Osteocyte (in vitro differentiated cells): ENCODE measurements around the gene SLC25A28. TPM values are rescaled to one million over a fixed set of nuclear protein-coding genes. Genes with fewer than 3 reads are reported as not detected.

ENCODE experiments used
- DNase-seq: peaks from one replicate; pipeline ENCODE4 v3.0.0; 2021; ENCODE audit warnings: mixed read lengths; ENCODE audit not compliant: unreplicated experiment; ENCODE audit errors: extremely low spot score
- H3K27ac Mint-ChIP-seq: one replicate; pipeline ENCODE4 v1.8.0; 2021; ENCODE audit warnings: mild to moderate bottlenecking, mixed read lengths; ENCODE audit not compliant: unreplicated experiment
- H3K27me3 Mint-ChIP-seq: one replicate; pipeline ENCODE4 v1.8.0; 2021; ENCODE audit warnings: mixed read lengths; ENCODE audit not compliant: unreplicated experiment
- H3K36me3 Mint-ChIP-seq: one replicate; pipeline ENCODE4 v1.8.0; 2021; ENCODE audit warnings: mixed read lengths; ENCODE audit not compliant: unreplicated experiment
- H3K4me1 Mint-ChIP-seq: one replicate; pipeline ENCODE4 v1.8.0; 2021; ENCODE audit warnings: mixed read lengths; ENCODE audit not compliant: unreplicated experiment
- H3K4me3 Mint-ChIP-seq: one replicate; pipeline ENCODE4 v1.8.0; 2021; ENCODE audit warnings: mild to moderate bottlenecking, moderate library complexity, mixed read lengths; ENCODE audit not compliant: unreplicated experiment
- H3K9me3 Mint-ChIP-seq: one replicate; pipeline ENCODE4 v1.8.0; 2021; ENCODE audit warnings: mixed read lengths; ENCODE audit not compliant: unreplicated experiment
- CTCF ChIP-seq: fragments of 200-600 bp; sonication (generic); IDR thresholded peaks from 2 replicates; pipeline ENCODE4 v1.5.0; 2021; ENCODE audit warnings: antibody characterized with exemption, mild to moderate bottlenecking, moderate library complexity
- total RNA-seq: library from RNA; stranded (reverse); gene quantifications from 2 replicates; pipeline ENCODE4 v1.2.1, GENCODE V29; 2021

The SLC25A28 gene
- total RNA-seq, 1 donor from 2014 or later, result 32.9 TPM

- H3K27ac Mint-ChIP-seq, result no peak overlapping the region
- H3K27me3 Mint-ChIP-seq, result peaks cover 33% of the 10 kb centered on the region
- H3K4me1 Mint-ChIP-seq, result no peaks in the 10 kb centered on the region
- DNase-seq, result no peak
- H3K4me3 Mint-ChIP-seq, result no peak overlapping the region
- H3K9me3 Mint-ChIP-seq, result peaks cover 18% of the 10 kb centered on the region
- peaks cover 3% of the 10 kb centered on the region for H3K36me3 Mint-ChIP-seq
- no peak for TF ChIP-seq CTCF
Measured at GRCh38 chr10:99647601-99648151, 27.4 kb upstream of the SLC25A28 start.

- Mint-ChIP-seq H3K4me3 (no peak overlapping the region), H3K27me3 (peaks cover 53% of the 10 kb centered on the region), H3K4me1 (no peaks in the 10 kb centered on the region), H3K36me3 (no peaks in the 10 kb centered on the region), H3K9me3 (no peaks in the 10 kb centered on the region), H3K27ac (no peak overlapping the region)
- no peak for DNase-seq
- TF ChIP-seq CTCF, result no peak
Measured at GRCh38 chr10:99633832-99634231, 13.6 kb upstream of the SLC25A28 start.

GRCh38 chr10:99631496-99631895 lies 11.3 kb upstream of the SLC25A28 start:
- Mint-ChIP-seq H3K27me3 (peaks cover 32% of the 10 kb centered on the region), H3K9me3 (no peaks in the 10 kb centered on the region), H3K4me1 (no peaks in the 10 kb centered on the region), H3K36me3 (no peaks in the 10 kb centered on the region), H3K4me3 (no peak overlapping the region), H3K27ac (no peak overlapping the region)
- no peak for DNase-seq
- TF ChIP-seq CTCF, result no peak

- DNase-seq, result no peak
- H3K4me1 Mint-ChIP-seq, result no peaks in the 10 kb centered on the region
- TF ChIP-seq CTCF, result no peak
- no peak overlapping the region for H3K27ac Mint-ChIP-seq
- peaks cover 29% of the 10 kb centered on the region for H3K27me3 Mint-ChIP-seq
- H3K36me3 Mint-ChIP-seq, result no peaks in the 10 kb centered on the region
- no peaks in the 10 kb centered on the region for H3K9me3 Mint-ChIP-seq
- H3K4me3 Mint-ChIP-seq, result no peak overlapping the region
Measured at GRCh38 chr10:99630991-99631390, 10.8 kb upstream of the SLC25A28 start.

GRCh38 chr10:99630433-99630832 lies 10.2 kb upstream of the SLC25A28 start:
- no peak for DNase-seq
- H3K4me1 Mint-ChIP-seq, result no peaks in the 10 kb centered on the region
- peaks cover 26% of the 10 kb centered on the region for H3K27me3 Mint-ChIP-seq
- TF ChIP-seq CTCF, result peak; percentile 25
- no peaks in the 10 kb centered on the region for H3K36me3 Mint-ChIP-seq
- H3K4me3 Mint-ChIP-seq, result no peak overlapping the region
- H3K9me3 Mint-ChIP-seq, result no peaks in the 10 kb centered on the region
- H3K27ac Mint-ChIP-seq, result no peak overlapping the region
